K562 (cell line): ENCODE results near the gene ZFYVE16. TPM values are rescaled to one million over a fixed set of nuclear protein-coding genes. Genes with fewer than 3 reads are reported as not detected.

ENCODE experiments used
- ATAC-seq: fragments of 200-7000 bp; cut with Tn5 transposase; 3 replicates; pipeline ENCODE4 v1.9.1; 2020; ENCODE audit warnings: moderate library complexity
- BruUV-seq: library from RNA; stranded (reverse); fragments of 400-500 nt; replicated peaks from 2 replicates; lab custom pipeline; 2021; lab: Mats Ljungman, UMichigan
- CTCF ChIA-PET: fragments of 300-600 bp; formaldehyde crosslinking; extraction: SDS; loops from one replicate; lab custom pipeline; 2021; ENCODE audit warnings: low intra/inter-chr PET ratio; lab: Yijun Ruan, JAX
- POLR2A ChIA-PET: fragments of 300-600, 350-650 bp; sonication (Branson Sonifier 250); formaldehyde crosslinking; extraction: SDS; loops from one replicate; lab custom pipeline; 2021; ENCODE audit warnings: antibody characterized with exemption, inconsistent platforms; lab: Yijun Ruan, JAX
- DNase-seq, 4 experiments: peaks; one replicate each; pipeline versions ENCODE4 v3.0.0 to v3.0.0-alpha.2; 2011 to 2018; ENCODE audit warnings: low spot score in 3 of 4, mixed read lengths in 3 of 4; ENCODE audit errors: extremely low read depth in 1 of 4
- FAIRE-seq: peaks from 2 replicates; lab custom pipeline; 2011; peaks lifted over from hg19 to GRCh38; lab: Jason Lieb, UNC
- H2AFZ ChIP-seq: 2 replicates; pipeline ENCODE4 v1.6.0; 2011; ENCODE audit warnings: low read depth, low read length, control low read depth, inconsistent platforms
- H3K27ac ChIP-seq: fragments of 200-600 bp; 3 replicates; pipeline ENCODE4 v1.8.0; 2011; ENCODE audit warnings: low read depth, mild to moderate bottlenecking, control low read depth, inconsistent platforms, low read length, moderate library complexity, mixed read lengths; ENCODE audit errors: extremely low read depth
- H3K27me3 ChIP-seq, 2 experiments: fragments of 300-600 bp in 1 of 2; 2 replicates in 1 of 2; 3 replicates in 1 of 2; pipeline versions ENCODE4 v1.6.0 to v1.8.0; 2011; ENCODE audit warnings: inconsistent platforms in 2 of 2, low read length in 2 of 2, mild to moderate bottlenecking in 1 of 2, mixed read lengths in 1 of 2, moderate library complexity in 1 of 2; ENCODE audit not compliant: control insufficient read depth in 2 of 2, insufficient read depth in 2 of 2
- H3K36me3 ChIP-seq: fragments of 300-600 bp; 3 replicates; pipeline ENCODE4 v1.8.0; 2011; ENCODE audit warnings: mild to moderate bottlenecking, low read length, inconsistent platforms; ENCODE audit not compliant: control insufficient read depth, insufficient read depth
- H3K4me1 ChIP-seq, 2 experiments: fragments of 200-600 bp in 1 of 2; replicated peaks in 1 of 2; 2 replicates in 1 of 2; 3 replicates in 1 of 2; pipeline versions ENCODE4 v1.5.1 to v1.8.0; 2011; ENCODE audit warnings: inconsistent platforms in 2 of 2, low read length in 2 of 2, mild to moderate bottlenecking in 1 of 2, mixed read lengths in 1 of 2, moderate library complexity in 1 of 2; ENCODE audit not compliant: control insufficient read depth in 2 of 2, insufficient read depth in 2 of 2
- H3K4me2 ChIP-seq: 2 replicates; pipeline ENCODE4 v1.6.1; 2011; ENCODE audit warnings: low read length, control low read depth, inconsistent platforms, mixed read lengths; ENCODE audit not compliant: insufficient read depth
- H3K4me3 ChIP-seq: fragments of 200-600 bp; sonication (generic), shearing (Covaris generic); 2 replicates; pipeline ENCODE4 v1.5.1; 2016; ENCODE audit warnings: control low read depth, inconsistent platforms
- H3K79me2 ChIP-seq: fragments of 200-600 bp; 3 replicates; pipeline ENCODE4 v1.8.0; 2011; ENCODE audit warnings: low read length, inconsistent platforms; ENCODE audit not compliant: control insufficient read depth, insufficient read depth
- H3K9ac ChIP-seq, 2 experiments: 2 replicates each; pipeline versions ENCODE4 v1.6.0 to v1.6.1; 2011; ENCODE audit warnings: low read depth in 2 of 2, low read length in 2 of 2, control low read depth in 1 of 2, inconsistent platforms in 1 of 2, mild to moderate bottlenecking in 1 of 2, mixed read lengths in 1 of 2; ENCODE audit not compliant: insufficient read depth in 1 of 2
- H3K9me1 ChIP-seq: one replicate; pipeline ENCODE4 v1.6.0; 2011; ENCODE audit warnings: inconsistent platforms, mild to moderate bottlenecking, low read length, moderate library complexity; ENCODE audit not compliant: control insufficient read depth, insufficient read depth
- H3K9me3 ChIP-seq: replicated peaks from 2 replicates; pipeline ENCODE4 v1.5.1; 2011; ENCODE audit warnings: low read depth, low read length, inconsistent platforms; ENCODE audit not compliant: control insufficient read depth, insufficient read depth
- H4K20me1 ChIP-seq: replicated peaks from 2 replicates; pipeline ENCODE4 v1.6.1; 2011; ENCODE audit warnings: low read length, inconsistent platforms, mixed read lengths; ENCODE audit not compliant: control insufficient read depth, insufficient read depth
- DMBX1 ChIP-seq: fragments of 250-450 bp; sonication (Bioruptor Pico); IDR thresholded peaks from 2 replicates; pipeline ENCODE4 v1.8.0; 2022; ENCODE audit warnings: inconsistent platforms, mild to moderate bottlenecking, moderate library complexity, borderline replicate concordance
- DPF2 ChIP-seq: fragments of 450-650 bp; IDR thresholded peaks from 2 replicates; pipeline ENCODE4 v1.6.1; 2016
- GTF2F1 ChIP-seq: IDR thresholded peaks from 2 replicates; pipeline ENCODE4 v1.6.1; 2011; ENCODE audit warnings: low read depth, low read length, improper control_type of control experiment
- HMGN3 ChIP-seq: IDR thresholded peaks from 2 replicates; pipeline ENCODE4 v1.6.1; 2011; ENCODE audit warnings: borderline replicate concordance, low read depth, mild to moderate bottlenecking, mixed read lengths, low read length; ENCODE audit not compliant: insufficient read length; ENCODE audit errors: extremely low read depth
- HSF4 ChIP-seq: fragments of 250-450 bp; sonication (Bioruptor Pico); IDR thresholded peaks from 2 replicates; pipeline ENCODE4 v2.1.2; 2022; ENCODE audit warnings: mild to moderate bottlenecking, moderate library complexity, borderline replicate concordance
- MTA3 ChIP-seq: fragments of 450-650 bp; formaldehyde crosslinking; IDR thresholded peaks from 2 replicates; pipeline ENCODE4 v1.6.1; 2017; ENCODE audit warnings: mild to moderate bottlenecking, borderline replicate concordance
- NR1H2 ChIP-seq: sonication (generic); formaldehyde crosslinking; IDR thresholded peaks from 2 replicates; pipeline ENCODE4 v1.4.0; 2020; ENCODE audit warnings: mild to moderate bottlenecking, missing genetic modification reagents
- POLR2B ChIP-seq: fragments of 450-650 bp; IDR thresholded peaks from 2 replicates; pipeline ENCODE4 v1.6.1; 2018; ENCODE audit warnings: low read depth; ENCODE audit not compliant: partially characterized antibody
- RFX7 ChIP-seq: fragments of 250-450 bp; sonication (Bioruptor Pico); IDR thresholded peaks from 2 replicates; pipeline ENCODE4 v1.5.1; 2021; ENCODE audit warnings: mild to moderate bottlenecking
- RNF219 ChIP-seq: fragments of 250-450 bp; sonication (Bioruptor Pico); IDR thresholded peaks from 2 replicates; pipeline ENCODE4 v1.5.0; 2022; ENCODE audit warnings: mild to moderate bottlenecking
- SMAD2 ChIP-seq: fragments of 150-350 bp; IDR thresholded peaks from 2 replicates; pipeline ENCODE4 v1.6.1; 2014; ENCODE audit warnings: low read depth, mild to moderate bottlenecking, low read length
- TGIF2 ChIP-seq: sonication (generic); formaldehyde crosslinking; IDR thresholded peaks from 2 replicates; pipeline ENCODE4 v1.8.1; 2022; ENCODE audit warnings: mild to moderate bottlenecking, missing genetic modification reagents, moderate library complexity
- U2AF1 ChIP-seq: fragments of 200-400 bp; formaldehyde crosslinking; optimal IDR thresholded peaks from 2 replicates; pipeline ENCODE3; 2017; ENCODE audit warnings: mild to moderate bottlenecking, low read depth, low read length, moderate library complexity
- USF2 ChIP-seq: sonication (generic); formaldehyde crosslinking; IDR thresholded peaks from 2 replicates; pipeline ENCODE4 v1.5.0; 2020; ENCODE audit warnings: missing genetic modification reagents
- ZFP30 ChIP-seq: fragments of 250-450 bp; sonication (Bioruptor Pico); IDR thresholded peaks from 2 replicates; pipeline ENCODE4 v1.8.0; 2022; ENCODE audit warnings: moderate library complexity, mild to moderate bottlenecking, inconsistent platforms, borderline replicate concordance
- ZNF174 ChIP-seq: fragments of 250-450 bp; sonication (Bioruptor Pico); IDR thresholded peaks from 2 replicates; pipeline ENCODE4 v1.4.0; 2020; ENCODE audit warnings: mild to moderate bottlenecking
- WGBS: fragments of 100-300 bp; shearing (Covaris generic); methylation state at CpG from one replicate; pipeline ENCODE4 v1.1.6; 2016; ENCODE audit warnings: low coverage, mixed read lengths; ENCODE audit not compliant: insufficient coverage; ENCODE audit errors: missing lambda C conversion rate; 5-methylcytosine and 5-hydroxymethylcytosine counted together
- in situ Hi-C: fragments of 300-500 bp; cut with MboI; formaldehyde crosslinking; loops from 4 replicates; pipeline ENCODE4 v1.15.0; 2018; ENCODE audit warnings: inconsistent platforms, mixed read lengths
- intact Hi-C: fragments of 100-400 bp; cut with micrococcal nuclease; formaldehyde crosslinking; loops from 2 replicates; pipeline ENCODE4 v1.14.2; 2022
- polyA plus RNA-seq, 8 experiments: library from polyadenylated mRNA; depleted of rRNA in 4 of 8; stranded (reverse) in 5 of 8; unstranded in 3 of 8; fragments of >200 nt; fragmentation: Nextera tagmentation in 2 of 8; fragmentation: Illumina TruSeq in 1 of 8; extraction: Ambion mirVana in 2 of 8; extraction: Trizol in 1 of 8; gene quantifications; 2 replicates each; pipeline versions ENCODE4 v1.2.1 to v1.2.3, GENCODE V29; 2011 to 2014; ENCODE audit warnings: inconsistent platforms in 1 of 8, missing spikeins in 1 of 8
- total RNA-seq, 7 experiments: library from RNA; depleted of rRNA in 6 of 7; stranded (reverse); fragments of >200 nt in 6 of 7; fragmentation: Illumina TruSeq in 2 of 7; extraction: Trizol in 2 of 7; gene quantifications; 2 replicates each; pipeline versions ENCODE4 v1.2.1 to v1.2.3, GENCODE V29; 2011 to 2021; ENCODE audit warnings: low replicate concordance in 1 of 7

ZFYVE16 gene
- total and polyA plus RNA-seq, 9 of the 15 experiments (the other 6 are each of a cell fraction or from before 2014, with no cell fraction given) = 6.0 to 18.9 (median 12.5) TPM

- in situ Hi-C loops (no loop called here), intact Hi-C loops (no loop called here)
- no peak overlapping the region for H2AFZ ChIP-seq
- no peak for ATAC-seq
- no peak overlapping the region for H3K27ac ChIP-seq
- FAIRE-seq = no peak
- no peaks in the 10 kb centered on the region for H3K4me1 ChIP-seq
- H3K27me3 ChIP-seq = peaks cover 0 to 5% of the 10 kb centered on the region in 2 experiments; a peak in 2 of 5 replicates
- BruUV-seq = no TSS peak
- no peak overlapping the region for H3K4me2 ChIP-seq
- ChIA-PET CTCF (no interaction called here), POLR2A (no interaction called here)
- H3K36me3 ChIP-seq = no peaks in the 10 kb centered on the region
- no peak for DNase-seq
- no peaks in the 10 kb centered on the region for H3K79me2 ChIP-seq
- H3K9me1 ChIP-seq = no peaks in the 10 kb centered on the region
- no peak for TF ChIP-seq ZNF174
- no peak for TF ChIP-seq RNF219 (CRISPR knock-in tag)
- no peak for TF ChIP-seq HMGN3
- no peak for TF ChIP-seq DMBX1
- no peak for TF ChIP-seq USF2 (CRISPR knock-in tag)
- TF ChIP-seq POLR2B = no peak
- TF ChIP-seq SMAD2 = no peak
- no peak for TF ChIP-seq NR1H2 (CRISPR knock-in tag)
- no peak for TF ChIP-seq GTF2F1
- TF ChIP-seq RFX7 = no peak
- TF ChIP-seq U2AF1 = no peak
- TF ChIP-seq DPF2 = no peak
- no peak for TF ChIP-seq ZFP30 (CRISPR knock-in tag)
- no peak for TF ChIP-seq TGIF2
- TF ChIP-seq MTA3 = no peak
- no peak for TF ChIP-seq HSF4 (CRISPR knock-in tag)
- H3K4me3 ChIP-seq = no peak overlapping the region
- 15% methylated on average over 4 of the region's 4 CpGs for WGBS
- H3K9ac ChIP-seq = no peak overlapping the region
- H4K20me1 ChIP-seq = no peaks in the 10 kb centered on the region
- H3K9me3 ChIP-seq = no peaks in the 10 kb centered on the region
Measured at GRCh38 chr5:80382488-80382887, 25.4 kb upstream of the ZFYVE16 start.
